ENCODE measurements around the gene MRPL12. TPM values are rescaled to one million over a fixed set of nuclear protein-coding genes. Genes with fewer than 3 reads are reported as not detected.
"Not testable (repeated sequence)": the region's sequence is repeated elsewhere in the genome, so short reads cannot be mapped to it uniquely, and the experiment has no call there.

Gene MRPL12
- total and polyA plus RNA-seq, 5 experiments from 2014 or later = 23.8 to 60.2 (median 48.0) TPM

- DNase-seq (no peak), ATAC-seq (no peak)
- POLR2A ChIA-PET = interaction anchor here (0.7 kb wide), 1 partner anchor 124 kb away, joined by 3 read pairs; no protein-coding TSS in a partner anchor
- Mint-ChIP-seq H3K4me1 (no peaks in the 10 kb centered on the region), H3K9me3 (no peaks in the 10 kb centered on the region), H3K27me3 (peaks cover 5 to 22% (median 13%) of the 10 kb centered on the region in 5 donors), H3K27ac (no peak overlapping the region), H3K36me3 (no peaks in the 10 kb centered on the region), H3K4me3 (no peak overlapping the region)
Measured at GRCh38 chr17:81725439-81725838, 22.3 kb downstream of the MRPL12 start.

- ATAC-seq (no peak), DNase-seq (no peak)
- no peaks in the 10 kb centered on the region for H3K4me1 Mint-ChIP-seq
- peaks cover 7 to 26% (median 16%) of the 10 kb centered on the region in 5 donors for H3K27me3 Mint-ChIP-seq
- H3K36me3 Mint-ChIP-seq = no peaks in the 10 kb centered on the region
- no peaks in the 10 kb centered on the region for H3K9me3 Mint-ChIP-seq
- H3K27ac Mint-ChIP-seq = no peak overlapping the region
- POLR2A ChIA-PET = no interaction called here
- H3K4me3 Mint-ChIP-seq = no peak overlapping the region
Measured at GRCh38 chr17:81726004-81726403, 22.8 kb downstream of the MRPL12 start.

GRCh38 chr17:81727324-81728031, 24.3 kb downstream of the MRPL12 start:
- no peaks in the 10 kb centered on the region for H3K4me1 Mint-ChIP-seq
- H3K27ac Mint-ChIP-seq = peak overlapping the region in 1 of 10 donors; percentile 56
- no peaks in the 10 kb centered on the region for H3K9me3 Mint-ChIP-seq
- no peak overlapping the region for H3K4me3 Mint-ChIP-seq
- POLR2A ChIA-PET = no interaction called here
- DNase-seq = no peak
- no peak for ATAC-seq
- no peaks in the 10 kb centered on the region for H3K36me3 Mint-ChIP-seq
- peaks cover 8 to 38% (median 19%) of the 10 kb centered on the region in 5 donors for H3K27me3 Mint-ChIP-seq

GRCh38 chr17:81733507-81734404, 30.6 kb downstream of the MRPL12 start:
- POLR2A ChIA-PET = no interaction called here
- Mint-ChIP-seq H3K4me3 (no peak overlapping the region), H3K4me1 (peaks cover 0 to 9% (median 5%) of the 10 kb centered on the region in 4 donors), H3K27me3 (peaks cover 9 to 41% (median 31%) of the 10 kb centered on the region in 5 donors), H3K36me3 (no peaks in the 10 kb centered on the region), H3K27ac (peak overlapping the region in 3 of 10 donors; percentile 7 to 57 (median 25)), H3K9me3 (no peaks in the 10 kb centered on the region)
- ATAC-seq (peak; percentile 81 to 97), DNase-seq (peak in 8 of 10 donors; percentile 34 to 72 (median 44))

- no peak overlapping the region for H3K4me3 Mint-ChIP-seq
- no peak for DNase-seq
- POLR2A ChIA-PET = no interaction called here
- H3K4me1 Mint-ChIP-seq = peaks cover 0 to 9% (median 5%) of the 10 kb centered on the region in 4 donors
- H3K9me3 Mint-ChIP-seq = no peaks in the 10 kb centered on the region
- ATAC-seq = no peak
- H3K36me3 Mint-ChIP-seq = no peaks in the 10 kb centered on the region
- H3K27ac Mint-ChIP-seq = no peak overlapping the region
- peaks cover 9 to 43% (median 36%) of the 10 kb centered on the region in 5 donors for H3K27me3 Mint-ChIP-seq
Measured at GRCh38 chr17:81734405-81735263, 31.5 kb downstream of the MRPL12 start.

GRCh38 chr17:81735264-81736102, 32.3 kb downstream of the MRPL12 start:
- peak; percentile 35 to 36 for ATAC-seq
- peak overlapping the region in 1 of 10 donors; percentile 43 for H3K27ac Mint-ChIP-seq
- POLR2A ChIA-PET = no interaction called here
- H3K9me3 Mint-ChIP-seq = no peaks in the 10 kb centered on the region
- H3K4me1 Mint-ChIP-seq = peaks cover 0 to 9% (median 5%) of the 10 kb centered on the region in 4 donors
- no peaks in the 10 kb centered on the region for H3K36me3 Mint-ChIP-seq
- DNase-seq = no peak
- H3K4me3 Mint-ChIP-seq = peak overlapping the region in 9 of 10 donors; percentile 6 to 69 (median 43)
- H3K27me3 Mint-ChIP-seq = peaks cover 9 to 42% (median 36%) of the 10 kb centered on the region in 5 donors

- POLR2A ChIA-PET = interaction anchor here (0.8 kb wide), 1 partner anchor 55 kb away, joined by 4 read pairs; the partner anchor contains the start of genes ARL16 and HGS
- ATAC-seq = no peak
- Mint-ChIP-seq H3K9me3 (no peaks in the 10 kb centered on the region), H3K27me3 (peaks cover 8 to 34% (median 29%) of the 10 kb centered on the region in 5 donors), H3K27ac (no peak overlapping the region), H3K4me3 (no peak overlapping the region), H3K36me3 (no peaks in the 10 kb centered on the region), H3K4me1 (peaks cover 0 to 13% (median 6%) of the 10 kb centered on the region in 4 donors)
- DNase-seq = no peak
Measured at GRCh38 chr17:81737947-81738800, 35.0 kb downstream of the MRPL12 start.

GRCh38 chr17:81738801-81739393, 35.7 kb downstream of the MRPL12 start:
- peaks cover 4 to 27% (median 22%) of the 10 kb centered on the region in 5 donors for H3K27me3 Mint-ChIP-seq
- H3K27ac Mint-ChIP-seq = no peak overlapping the region
- peaks cover 0 to 9% (median 5%) of the 10 kb centered on the region in 4 donors for H3K4me1 Mint-ChIP-seq
- no peaks in the 10 kb centered on the region for H3K9me3 Mint-ChIP-seq
- ATAC-seq (no peak), DNase-seq (no peak)
- no peak overlapping the region for H3K4me3 Mint-ChIP-seq
- POLR2A ChIA-PET = interaction anchor here (0.6 kb wide), 1 partner anchor 80 kb away, joined by 4 read pairs; no protein-coding TSS in a partner anchor
- no peaks in the 10 kb centered on the region for H3K36me3 Mint-ChIP-seq

GRCh38 chr17:81739593-81739992, 36.4 kb downstream of the MRPL12 start:
- ATAC-seq, H3K4me3 Mint-ChIP-seq, H3K27ac Mint-ChIP-seq, H3K9me3 Mint-ChIP-seq, H3K36me3 Mint-ChIP-seq, H3K4me1 Mint-ChIP-seq, DNase-seq: not testable (repeated sequence)
- POLR2A ChIA-PET = interaction anchor here (0.6 kb wide), 1 partner anchor 81 kb away, joined by 4 read pairs; no protein-coding TSS in a partner anchor
- peaks cover 4 to 24% (median 22%) of the 10 kb centered on the region in 5 donors for H3K27me3 Mint-ChIP-seq

GRCh38 chr17:81740395-81740961, 37.3 kb downstream of the MRPL12 start:
- peaks cover 4 to 24% (median 20%) of the 10 kb centered on the region in 5 donors for H3K27me3 Mint-ChIP-seq
- peak overlapping the region in 1 of 10 donors; percentile 30 for H3K4me3 Mint-ChIP-seq
- POLR2A ChIA-PET = no interaction called here
- DNase-seq (no peak), ATAC-seq (peak in 1 of 2 donors; percentile 27)
- peak overlapping the region in 1 of 10 donors; percentile 29 for H3K27ac Mint-ChIP-seq
- H3K9me3 Mint-ChIP-seq = no peaks in the 10 kb centered on the region
- H3K4me1 Mint-ChIP-seq = peaks cover 0 to 9% (median 5%) of the 10 kb centered on the region in 4 donors
- H3K36me3 Mint-ChIP-seq = no peaks in the 10 kb centered on the region
